Measurements from ENCODE around the gene NFATC2.

NFATC2 gene

GRCh38 chr20:51432875-51433274 lies 109.6 kb downstream of the NFATC2 start:
- Histone ChIP-seq H3K4me1 (ENCODE audit: control insufficient read depth, low read length) (no peaks in the 10 kb centered on the region), H3K9me3 (ENCODE audit: control insufficient read depth, insufficient read depth, low read length) (no peaks in the 10 kb centered on the region), H3K4me2 (ENCODE audit: low read length) (no peak overlapping the region), H3K27ac (ENCODE audit: low read depth, low read length) (no peak overlapping the region), H4K20me1 (ENCODE audit: control insufficient read depth, insufficient read depth, low read depth, low read length) (no peaks in the 10 kb centered on the region), H3K27me3 (ENCODE audit: control insufficient read depth, low read length) (no peaks in the 10 kb centered on the region), H3K79me2 (ENCODE audit: control insufficient read depth, low read length) (no peaks in the 10 kb centered on the region), H3K36me3 (ENCODE audit: control insufficient read depth, low read length) (peaks cover 51% of the 10 kb centered on the region), H3F3A (ENCODE audit: control insufficient read depth, insufficient read depth) (no peaks in the 10 kb centered on the region), H3K9me2 (replicated peaks; ENCODE audit: control insufficient read depth, low read length) (no peaks in the 10 kb centered on the region), H3K4me3 (ENCODE audit: low read length) (no peak overlapping the region)
- TF ChIP-seq CTCF (IDR thresholded peaks at IDR 0.05; ENCODE audit: low read depth, low read length, poor library complexity, severe bottlenecking) (no peak), EZH2phosphoT487 (IDR thresholded peaks at IDR 0.05; ENCODE audit: borderline replicate concordance, low read length) (no peak)

- no peak overlapping the region for H3K4me2 ChIP-seq (ENCODE audit: low read length)
- no peaks in the 10 kb centered on the region for H3K27me3 ChIP-seq (ENCODE audit: control insufficient read depth, low read length)
- H3K9me2 ChIP-seq (replicated peaks; ENCODE audit: control insufficient read depth, low read length): no peaks in the 10 kb centered on the region
- no peak overlapping the region for H3K4me3 ChIP-seq (ENCODE audit: low read length)
- peaks cover 51% of the 10 kb centered on the region for H3K36me3 ChIP-seq (ENCODE audit: control insufficient read depth, low read length)
- TF ChIP-seq CTCF (IDR thresholded peaks at IDR 0.05; ENCODE audit: low read depth, low read length, poor library complexity, severe bottlenecking) (no peak), EZH2phosphoT487 (IDR thresholded peaks at IDR 0.05; ENCODE audit: borderline replicate concordance, low read length) (no peak)
- no peak overlapping the region for H3K27ac ChIP-seq (ENCODE audit: low read depth, low read length)
- no peaks in the 10 kb centered on the region for H3K9me3 ChIP-seq (ENCODE audit: control insufficient read depth, insufficient read depth, low read length)
- no peaks in the 10 kb centered on the region for H4K20me1 ChIP-seq (ENCODE audit: control insufficient read depth, insufficient read depth, low read depth, low read length)
- no peaks in the 10 kb centered on the region for H3K79me2 ChIP-seq (ENCODE audit: control insufficient read depth, low read length)
- H3F3A ChIP-seq (ENCODE audit: control insufficient read depth, insufficient read depth): no peaks in the 10 kb centered on the region
- no peaks in the 10 kb centered on the region for H3K4me1 ChIP-seq (ENCODE audit: control insufficient read depth, low read length)
These were observed 110.2 kb downstream of the NFATC2 start for GRCh38 chr20:51432251-51432784.

GRCh38 chr20:51431321-51431720 lies 111.2 kb downstream of the NFATC2 start:
- no peaks in the 10 kb centered on the region for H3K79me2 ChIP-seq (ENCODE audit: control insufficient read depth, low read length)
- no peak for TF ChIP-seq CTCF (IDR thresholded peaks at IDR 0.05; ENCODE audit: low read depth, low read length, poor library complexity, severe bottlenecking)
- TF ChIP-seq EZH2phosphoT487 (IDR thresholded peaks at IDR 0.05; ENCODE audit: borderline replicate concordance, low read length): no peak
- H3K27me3 ChIP-seq (ENCODE audit: control insufficient read depth, low read length): no peaks in the 10 kb centered on the region
- H3K9me3 ChIP-seq (ENCODE audit: control insufficient read depth, insufficient read depth, low read length): no peaks in the 10 kb centered on the region
- H3F3A ChIP-seq (ENCODE audit: control insufficient read depth, insufficient read depth): no peaks in the 10 kb centered on the region
- peaks cover 56% of the 10 kb centered on the region for H3K36me3 ChIP-seq (ENCODE audit: control insufficient read depth, low read length)
- H3K27ac ChIP-seq (ENCODE audit: low read depth, low read length): no peak overlapping the region
- H3K4me1 ChIP-seq (ENCODE audit: control insufficient read depth, low read length): no peaks in the 10 kb centered on the region
- no peaks in the 10 kb centered on the region for H3K9me2 ChIP-seq (replicated peaks; ENCODE audit: control insufficient read depth, low read length)
- no peaks in the 10 kb centered on the region for H4K20me1 ChIP-seq (ENCODE audit: control insufficient read depth, insufficient read depth, low read depth, low read length)
- no peak overlapping the region for H3K4me3 ChIP-seq (ENCODE audit: low read length)
- no peak overlapping the region for H3K4me2 ChIP-seq (ENCODE audit: low read length)

Data from DOHH2 (cell line).